ENCODE measurements around the gene SMIM43. TPM values are rescaled to one million over a fixed set of nuclear protein-coding genes. Genes with fewer than 3 reads are reported as not detected.

SMIM43 gene
- total RNA-seq, 1 experiment from 2014 or later, result 0.33 TPM

DNA sequence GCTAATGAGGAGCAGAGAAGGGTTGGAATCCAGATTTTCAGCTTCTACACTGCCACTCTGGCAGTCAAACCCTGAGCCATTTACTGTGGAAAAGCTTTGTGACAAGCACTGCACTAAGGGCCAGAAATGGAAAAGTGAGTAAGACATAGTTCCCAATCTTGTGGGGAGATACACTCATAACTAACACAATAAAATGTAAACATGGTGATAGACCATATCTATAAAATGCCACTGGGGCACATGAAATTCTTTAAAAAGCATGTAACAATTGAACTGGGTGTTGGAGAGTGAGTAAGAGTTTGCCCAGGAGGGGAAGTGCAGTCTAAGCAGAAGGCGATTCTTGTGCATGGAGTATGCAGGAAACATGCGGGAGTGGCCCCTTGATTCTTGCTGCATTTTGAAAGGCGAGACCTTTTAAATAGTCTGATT is 36.2 kb downstream of the SMIM43 start:
- H3K9me3 Mint-ChIP-seq, result peaks cover 7% of the 10 kb centered on the region
- peaks cover 2% of the 10 kb centered on the region; the same call in 1 of the 2 replicates for H3K27me3 Mint-ChIP-seq (ENCODE audit: low read depth)
- H3K4me3 Mint-ChIP-seq, result no peak overlapping the region
- H3K27ac Mint-ChIP-seq, result no peak overlapping the region
- ChIA-PET CTCF (interaction anchor here (1.4 kb wide), 1 partner anchor 8 kb away, joined by 3 read pairs; no protein-coding TSS in a partner anchor), POLR2A (no interaction called here)
- H3K36me3 Mint-ChIP-seq, result no peaks in the 10 kb centered on the region
- DNase-seq (ENCODE audit: low spot score), result no peak
- ATAC-seq, result no peak
- H3K4me1 Mint-ChIP-seq, result 0 out of 2 replicates have a peak, but pooled peaks cover 3% of the 10 kb centered on the region
- TF ChIP-seq FOXP4 (CRISPR knock-in tag; IDR thresholded peaks at IDR 0.05) (no peak), MLX (CRISPR knock-in tag; IDR thresholded peaks at IDR 0.05) (no peak), NR1H2 (CRISPR knock-in tag; IDR thresholded peaks at IDR 0.05) (no peak), ARID4B (CRISPR knock-in tag; IDR thresholded peaks at IDR 0.05; ENCODE audit: borderline replicate concordance) (no peak), MXD4 (CRISPR knock-in tag; IDR thresholded peaks at IDR 0.05; ENCODE audit: borderline replicate concordance) (no peak), ZNF281 (CRISPR knock-in tag; IDR thresholded peaks at IDR 0.05) (no peak), CBFB (CRISPR knock-in tag; IDR thresholded peaks at IDR 0.05; ENCODE audit: low read depth) (no peak), TEAD4 (CRISPR knock-in tag; IDR thresholded peaks at IDR 0.05) (no peak), EMX1 (CRISPR knock-in tag; IDR thresholded peaks at IDR 0.05) (no peak), ZSCAN18 (CRISPR knock-in tag; IDR thresholded peaks at IDR 0.05) (no peak), NFATC4 (CRISPR knock-in tag; IDR thresholded peaks at IDR 0.05) (no peak), RORB (CRISPR knock-in tag; IDR thresholded peaks at IDR 0.05) (no peak), ZNF232 (CRISPR knock-in tag; IDR thresholded peaks at IDR 0.05) (no peak), IRF2 (CRISPR knock-in tag; IDR thresholded peaks at IDR 0.05; ENCODE audit: borderline replicate concordance, low read depth) (no peak)
- TF ChIP-seq, protein P1, sequence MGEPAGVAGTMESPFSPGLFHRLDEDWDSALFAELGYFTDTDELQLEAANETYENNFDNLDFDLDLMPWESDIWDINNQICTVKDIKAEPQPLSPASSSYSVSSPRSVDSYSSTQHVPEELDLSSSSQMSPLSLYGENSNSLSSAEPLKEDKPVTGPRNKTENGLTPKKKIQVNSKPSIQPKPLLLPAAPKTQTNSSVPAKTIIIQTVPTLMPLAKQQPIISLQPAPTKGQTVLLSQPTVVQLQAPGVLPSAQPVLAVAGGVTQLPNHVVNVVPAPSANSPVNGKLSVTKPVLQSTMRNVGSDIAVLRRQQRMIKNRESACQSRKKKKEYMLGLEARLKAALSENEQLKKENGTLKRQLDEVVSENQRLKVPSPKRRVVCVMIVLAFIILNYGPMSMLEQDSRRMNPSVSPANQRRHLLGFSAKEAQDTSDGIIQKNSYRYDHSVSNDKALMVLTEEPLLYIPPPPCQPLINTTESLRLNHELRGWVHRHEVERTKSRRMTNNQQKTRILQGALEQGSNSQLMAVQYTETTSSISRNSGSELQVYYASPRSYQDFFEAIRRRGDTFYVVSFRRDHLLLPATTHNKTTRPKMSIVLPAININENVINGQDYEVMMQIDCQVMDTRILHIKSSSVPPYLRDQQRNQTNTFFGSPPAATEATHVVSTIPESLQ (CRISPR knock-in tag; IDR thresholded peaks at IDR 0.05), result no peak
- TF ChIP-seq, protein P2, sequence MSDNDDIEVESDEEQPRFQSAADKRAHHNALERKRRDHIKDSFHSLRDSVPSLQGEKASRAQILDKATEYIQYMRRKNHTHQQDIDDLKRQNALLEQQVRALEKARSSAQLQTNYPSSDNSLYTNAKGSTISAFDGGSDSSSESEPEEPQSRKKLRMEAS (CRISPR knock-in tag; IDR thresholded peaks at IDR 0.05), result no peak
- TF ChIP-seq, protein P3, sequence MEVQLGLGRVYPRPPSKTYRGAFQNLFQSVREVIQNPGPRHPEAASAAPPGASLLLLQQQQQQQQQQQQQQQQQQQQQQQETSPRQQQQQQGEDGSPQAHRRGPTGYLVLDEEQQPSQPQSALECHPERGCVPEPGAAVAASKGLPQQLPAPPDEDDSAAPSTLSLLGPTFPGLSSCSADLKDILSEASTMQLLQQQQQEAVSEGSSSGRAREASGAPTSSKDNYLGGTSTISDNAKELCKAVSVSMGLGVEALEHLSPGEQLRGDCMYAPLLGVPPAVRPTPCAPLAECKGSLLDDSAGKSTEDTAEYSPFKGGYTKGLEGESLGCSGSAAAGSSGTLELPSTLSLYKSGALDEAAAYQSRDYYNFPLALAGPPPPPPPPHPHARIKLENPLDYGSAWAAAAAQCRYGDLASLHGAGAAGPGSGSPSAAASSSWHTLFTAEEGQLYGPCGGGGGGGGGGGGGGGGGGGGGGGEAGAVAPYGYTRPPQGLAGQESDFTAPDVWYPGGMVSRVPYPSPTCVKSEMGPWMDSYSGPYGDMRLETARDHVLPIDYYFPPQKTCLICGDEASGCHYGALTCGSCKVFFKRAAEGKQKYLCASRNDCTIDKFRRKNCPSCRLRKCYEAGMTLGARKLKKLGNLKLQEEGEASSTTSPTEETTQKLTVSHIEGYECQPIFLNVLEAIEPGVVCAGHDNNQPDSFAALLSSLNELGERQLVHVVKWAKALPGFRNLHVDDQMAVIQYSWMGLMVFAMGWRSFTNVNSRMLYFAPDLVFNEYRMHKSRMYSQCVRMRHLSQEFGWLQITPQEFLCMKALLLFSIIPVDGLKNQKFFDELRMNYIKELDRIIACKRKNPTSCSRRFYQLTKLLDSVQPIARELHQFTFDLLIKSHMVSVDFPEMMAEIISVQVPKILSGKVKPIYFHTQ (CRISPR knock-in tag; IDR thresholded peaks at IDR 0.05), result no peak
- TF ChIP-seq, protein P4, sequence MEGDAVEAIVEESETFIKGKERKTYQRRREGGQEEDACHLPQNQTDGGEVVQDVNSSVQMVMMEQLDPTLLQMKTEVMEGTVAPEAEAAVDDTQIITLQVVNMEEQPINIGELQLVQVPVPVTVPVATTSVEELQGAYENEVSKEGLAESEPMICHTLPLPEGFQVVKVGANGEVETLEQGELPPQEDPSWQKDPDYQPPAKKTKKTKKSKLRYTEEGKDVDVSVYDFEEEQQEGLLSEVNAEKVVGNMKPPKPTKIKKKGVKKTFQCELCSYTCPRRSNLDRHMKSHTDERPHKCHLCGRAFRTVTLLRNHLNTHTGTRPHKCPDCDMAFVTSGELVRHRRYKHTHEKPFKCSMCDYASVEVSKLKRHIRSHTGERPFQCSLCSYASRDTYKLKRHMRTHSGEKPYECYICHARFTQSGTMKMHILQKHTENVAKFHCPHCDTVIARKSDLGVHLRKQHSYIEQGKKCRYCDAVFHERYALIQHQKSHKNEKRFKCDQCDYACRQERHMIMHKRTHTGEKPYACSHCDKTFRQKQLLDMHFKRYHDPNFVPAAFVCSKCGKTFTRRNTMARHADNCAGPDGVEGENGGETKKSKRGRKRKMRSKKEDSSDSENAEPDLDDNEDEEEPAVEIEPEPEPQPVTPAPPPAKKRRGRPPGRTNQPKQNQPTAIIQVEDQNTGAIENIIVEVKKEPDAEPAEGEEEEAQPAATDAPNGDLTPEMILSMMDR (IDR thresholded peaks at IDR 0.05), result no peak
